CD4-positive, alpha-beta T cell (primary cell): ENCODE data around the gene FILIP1. TPM values are rescaled to one million over a fixed set of nuclear protein-coding genes. Genes with fewer than 3 reads are reported as not detected.

Experiments used
- ATAC-seq: fragments of 200-7000 bp; cut with Tn5 transposase; one replicate; pipeline ENCODE4 v1.10.0; 2022; ENCODE audit warnings: mild to moderate bottlenecking; ENCODE audit not compliant: poor library complexity
- CTCF ChIA-PET: fragments of 350-600 bp; sonication (Branson Sonifier 250); formaldehyde crosslinking; loops from one replicate; lab custom pipeline; 2021; ENCODE audit warnings: antibody characterized with exemption, inconsistent platforms; lab: Charles Lee
- POLR2A ChIA-PET: fragments of 350-600 bp; sonication (Branson Sonifier 250); formaldehyde crosslinking; loops from one replicate; lab custom pipeline; 2021; ENCODE audit warnings: antibody characterized with exemption, inconsistent platforms; lab: Charles Lee
- DNase-seq, 14 experiments: peaks; one replicate each; pipeline ENCODE4 v3.0.0-alpha.2; 2013 to 2020; ENCODE audit warnings: mixed read lengths in 2 of 14
- H3K27ac ChIP-seq, 2 donors: one replicate each; pipeline versions ENCODE4 v1.5.1 to v1.7.0; 2013; ENCODE audit warnings: low read length in 2 of 2, low read depth in 1 of 2, mild to moderate bottlenecking in 1 of 2
- H3K27me3 ChIP-seq, 2 experiments: 1 replicate in 1 of 2; 2 replicates in 1 of 2; pipeline versions ENCODE4 v1.6.1 to v1.7.0; 2013; ENCODE audit warnings: low read length in 2 of 2, control low read depth in 1 of 2, mild to moderate bottlenecking in 1 of 2, moderate library complexity in 1 of 2; ENCODE audit not compliant: insufficient read depth in 2 of 2, control insufficient read depth in 1 of 2
- H3K36me3 ChIP-seq: one replicate; pipeline ENCODE4 v1.6.1; 2013; ENCODE audit warnings: low read length, control low read depth; ENCODE audit not compliant: insufficient read depth
- H3K4me1 ChIP-seq: one replicate; pipeline ENCODE4 v1.6.1; 2013; ENCODE audit warnings: low read length, control low read depth; ENCODE audit not compliant: insufficient read depth
- H3K4me3 ChIP-seq: one replicate; pipeline ENCODE4 v1.5.1; 2013; ENCODE audit warnings: mild to moderate bottlenecking, low read length, moderate library complexity
- H3K9me3 ChIP-seq, 2 experiments: 1 replicate in 1 of 2; 2 replicates in 1 of 2; pipeline versions ENCODE4 v1.6.1 to v1.7.0; 2013; ENCODE audit warnings: low read length in 2 of 2, mild to moderate bottlenecking in 2 of 2, control low read depth in 1 of 2, moderate library complexity in 1 of 2; ENCODE audit not compliant: control insufficient read depth in 1 of 2, insufficient read depth in 1 of 2
- H3K27ac Mint-ChIP-seq: one replicate; pipeline ENCODE4 v1.8.0; 2020; ENCODE audit warnings: mixed read lengths
- H3K27me3 Mint-ChIP-seq: one replicate; pipeline ENCODE4 v1.8.0; 2021; ENCODE audit warnings: mixed read lengths
- H3K36me3 Mint-ChIP-seq: one replicate; pipeline ENCODE4 v1.8.0; 2021; ENCODE audit warnings: low read depth, mixed read lengths
- H3K4me1 Mint-ChIP-seq: one replicate; pipeline ENCODE4 v1.8.0; 2021; ENCODE audit warnings: low read depth, mixed read lengths
- H3K4me3 Mint-ChIP-seq: one replicate; pipeline ENCODE4 v1.8.0; 2020; ENCODE audit warnings: mild to moderate bottlenecking, mixed read lengths
- H3K9me3 Mint-ChIP-seq: one replicate; pipeline ENCODE4 v1.8.0; 2020; ENCODE audit warnings: mixed read lengths
- CTCF ChIP-seq: fragments of 200-600 bp; IDR thresholded peaks from one replicate; pipeline ENCODE4 v1.8.0; 2022; ENCODE audit warnings: antibody characterized with exemption, mild to moderate bottlenecking
- intact Hi-C, 2 experiments: fragments of 100-400 bp; cut with DNase I in 1 of 2; cut with micrococcal nuclease in 1 of 2; formaldehyde crosslinking; loops; one replicate each; pipeline versions ENCODE4 v1.15.1 to v1.9.0; 2023 to 2025; cut with DNase I, micrococcal nuclease
- total RNA-seq, 174 experiments: library from RNA in 2 of 174; stranded (reverse) in 2 of 174; gene quantifications; one replicate each; pipeline ENCODE4 v1.2.3 and lab custom pipeline; 2021 to 2026

The FILIP1 gene
- total RNA-seq, 2 experiments from 2014 or later = 0.06 TPM; not detected in 1

GRCh38 chr6:75486850-75487518 is 6.6 kb downstream of the FILIP1 start:
- ATAC-seq (no peak), DNase-seq (no peak)
- H3K27ac ChIP-seq = no peak overlapping the region
- no peaks in the 10 kb centered on the region for H3K4me1 ChIP-seq
- Mint-ChIP-seq H3K4me3 (no peak overlapping the region), H3K27ac (no peak overlapping the region), H3K4me1 (no peaks in the 10 kb centered on the region), H3K9me3 (no peaks in the 10 kb centered on the region), H3K36me3 (no peaks in the 10 kb centered on the region), H3K27me3 (peaks cover 47% of the 10 kb centered on the region)
- no peak overlapping the region for H3K4me3 ChIP-seq
- H3K9me3 ChIP-seq = no peaks in the 10 kb centered on the region
- TF ChIP-seq CTCF = no peak
- intact Hi-C loops = no loop called here
- ChIA-PET CTCF (no interaction called here), POLR2A (no interaction called here)
- H3K36me3 ChIP-seq = no peaks in the 10 kb centered on the region
- H3K27me3 ChIP-seq = peaks cover 0 to 9% of the 10 kb centered on the region in 2 experiments

GRCh38 chr6:75484535-75484934 is 9.1 kb downstream of the FILIP1 start:
- peaks cover 39% of the 10 kb centered on the region for H3K27me3 Mint-ChIP-seq
- no peaks in the 10 kb centered on the region for H3K4me1 Mint-ChIP-seq
- H3K27ac ChIP-seq = no peak overlapping the region
- no peaks in the 10 kb centered on the region for H3K9me3 ChIP-seq
- no peaks in the 10 kb centered on the region for H3K36me3 ChIP-seq
- H3K9me3 Mint-ChIP-seq = no peaks in the 10 kb centered on the region
- TF ChIP-seq CTCF = no peak
- no peak overlapping the region for H3K4me3 ChIP-seq
- no peak overlapping the region for H3K4me3 Mint-ChIP-seq
- H3K36me3 Mint-ChIP-seq = no peaks in the 10 kb centered on the region
- peaks cover 4 to 10% of the 10 kb centered on the region in 2 experiments for H3K27me3 ChIP-seq
- H3K4me1 ChIP-seq = no peaks in the 10 kb centered on the region
- ATAC-seq (no peak), DNase-seq (no peak)
- POLR2A ChIA-PET = no interaction called here
- CTCF ChIA-PET = no interaction called here
- no peak overlapping the region for H3K27ac Mint-ChIP-seq
- intact Hi-C loops = no loop called here

- intact Hi-C loops = no loop called here
- POLR2A ChIA-PET = interaction anchor here (0.6 kb wide), 1 partner anchor 113 kb away, joined by 3 read pairs; no protein-coding TSS in a partner anchor
- no peak overlapping the region for H3K4me3 ChIP-seq
- no peaks in the 10 kb centered on the region for H3K4me1 ChIP-seq
- no peak for TF ChIP-seq CTCF
- H3K36me3 ChIP-seq = no peaks in the 10 kb centered on the region
- H3K4me3 Mint-ChIP-seq = no peak overlapping the region
- H3K36me3 Mint-ChIP-seq = no peaks in the 10 kb centered on the region
- H3K9me3 ChIP-seq = no peaks in the 10 kb centered on the region
- peaks cover 4 to 10% of the 10 kb centered on the region in 2 experiments for H3K27me3 ChIP-seq
- CTCF ChIA-PET = interaction anchor here (1.0 kb wide), 1 partner anchor 163 kb away, joined by 3 read pairs; no protein-coding TSS in a partner anchor
- H3K9me3 Mint-ChIP-seq = no peaks in the 10 kb centered on the region
- no peak overlapping the region for H3K27ac Mint-ChIP-seq
- no peaks in the 10 kb centered on the region for H3K4me1 Mint-ChIP-seq
- H3K27me3 Mint-ChIP-seq = peaks cover 37% of the 10 kb centered on the region
- no peak overlapping the region for H3K27ac ChIP-seq
- no peak for DNase-seq
- no peak for ATAC-seq
Measured at GRCh38 chr6:75483136-75483952, 10.3 kb downstream of the FILIP1 start.
